DMS153 treated with DMSO at 0.1 percent for 48 hours (cell line): Measurements from ENCODE around the gene NUDT14.

ENCODE experiments used
- DNase-seq: peaks from one replicate; lab custom pipeline; 2025; ENCODE audit not compliant: unreplicated experiment; lab: John Stamatoyannopoulos, UW

NUDT14 gene

GRCh38 chr14:105136401-105137322 is 44.5 kb downstream of the NUDT14 start:
- no peak for DNase-seq

- DNase-seq, result no peak
Measured at GRCh38 chr14:105135700-105136395, 45.3 kb downstream of the NUDT14 start.

GRCh38 chr14:105132921-105133654 is 48.0 kb downstream of the NUDT14 start:
- no peak for DNase-seq

- no peak for DNase-seq
Measured at GRCh38 chr14:105131241-105131640, 49.9 kb downstream of the NUDT14 start.

- DNase-seq, result no peak
Measured at GRCh38 chr14:105128059-105128458, 53.1 kb downstream of the NUDT14 start.

GRCh38 chr14:105126981-105127329 is 54.2 kb downstream of the NUDT14 start:
- DNase-seq, result no peak

GRCh38 chr14:105126126-105126980 is 54.8 kb downstream of the NUDT14 start:
- no peak for DNase-seq

GRCh38 chr14:105124823-105125222 is 56.3 kb downstream of the NUDT14 start:
- DNase-seq, result no peak

GRCh38 chr14:105123981-105124765 is 56.9 kb downstream of the NUDT14 start:
- DNase-seq, result no peak

GRCh38 chr14:105123064-105123665 is 57.9 kb downstream of the NUDT14 start:
- DNase-seq, result no peak
